NOMO-1 treated with DMSO at 0.1 percent for 48 hours (cell line): Measurements from ENCODE around the gene BLID.

ENCODE experiments used
- DNase-seq: peaks from one replicate; lab custom pipeline; 2025; ENCODE audit not compliant: unreplicated experiment; lab: John Stamatoyannopoulos, UW

BLID gene

DNA sequence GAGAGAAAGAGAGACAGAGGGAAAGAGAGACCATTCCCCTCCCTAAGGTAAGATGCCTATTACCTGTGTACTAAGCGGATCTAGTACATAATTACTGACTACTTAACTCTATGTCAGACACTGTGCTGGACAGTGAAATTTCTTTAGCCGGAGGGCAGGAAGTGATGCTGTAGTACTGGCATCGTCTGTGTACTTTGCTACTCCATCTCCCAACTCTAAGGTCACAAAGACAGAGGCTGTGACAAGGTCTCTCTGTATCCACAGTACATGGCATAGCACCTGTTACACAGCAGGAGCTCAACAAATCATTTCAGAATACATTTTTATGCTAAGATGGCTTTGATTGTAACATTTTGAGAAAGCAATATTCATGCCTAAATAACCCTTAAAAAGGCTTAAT, 9.0 kb downstream of the BLID start:
- no peak for DNase-seq

- DNase-seq: no peak
Observed at GRCh38 chr11:122105044-122105758, 10.8 kb downstream of the BLID start.

- DNase-seq: no peak
Observed at GRCh38 chr11:122104341-122104740, 11.7 kb downstream of the BLID start.

DNA sequence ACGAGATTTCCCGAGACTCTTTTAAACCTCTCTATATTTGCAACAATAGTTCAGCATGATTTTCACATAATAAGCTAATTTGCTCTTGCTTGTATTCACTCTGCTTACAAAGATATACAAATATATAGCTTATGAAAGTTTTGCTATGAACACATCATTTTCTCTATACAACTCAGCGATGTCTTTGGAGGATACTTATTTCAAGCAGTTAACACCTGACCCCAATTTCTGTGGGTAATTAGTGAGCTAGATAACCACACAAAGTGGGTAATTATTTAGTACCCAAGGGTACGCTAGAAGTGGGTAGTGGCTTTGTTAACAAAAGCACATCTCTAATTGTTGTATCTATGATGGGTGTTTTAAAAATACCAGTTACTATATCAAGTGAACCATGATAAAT, 12.3 kb downstream of the BLID start:
- no peak for DNase-seq

DNA sequence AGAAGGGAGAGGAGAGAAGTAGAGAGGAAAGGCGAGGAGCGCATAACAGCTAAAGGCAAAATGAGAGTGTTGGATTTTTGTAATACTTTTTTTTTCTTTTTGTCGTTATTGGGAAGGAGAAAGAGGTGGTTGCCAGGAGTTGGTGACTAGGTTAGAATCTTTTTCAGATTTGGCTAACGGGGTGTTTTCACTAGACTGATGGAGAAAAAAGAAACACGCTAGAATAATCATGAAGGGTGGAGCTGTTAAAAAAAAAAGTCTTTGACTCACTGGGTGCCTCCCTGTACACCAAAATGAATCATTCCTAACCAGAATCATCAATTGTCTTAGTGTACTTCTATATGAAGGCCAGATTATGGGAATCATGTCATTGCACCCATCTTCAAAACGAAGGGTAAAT, 12.7 kb downstream of the BLID start:
- no peak for DNase-seq

DNA sequence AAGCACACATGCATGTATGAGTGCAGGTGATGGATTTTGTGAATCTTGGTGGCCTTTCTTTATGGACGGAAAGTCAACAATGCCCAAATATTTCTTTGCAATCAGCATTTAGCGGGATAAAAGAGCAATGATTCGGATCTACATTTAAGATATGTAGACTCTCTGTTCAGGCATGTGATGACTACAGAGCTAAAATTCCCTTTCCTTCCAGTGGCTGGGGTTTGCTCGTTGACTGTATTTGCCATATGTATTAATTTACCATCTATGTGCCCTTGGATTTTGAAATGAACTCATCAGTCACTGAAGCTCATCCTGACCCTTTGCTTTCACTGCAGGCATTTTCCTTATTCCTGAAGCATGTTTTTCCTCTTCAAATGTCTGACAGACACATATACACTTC, 13.6 kb downstream of the BLID start:
- DNase-seq: no peak

GRCh38 chr11:122101625-122102291, 14.3 kb downstream of the BLID start:
- no peak for DNase-seq

DNA sequence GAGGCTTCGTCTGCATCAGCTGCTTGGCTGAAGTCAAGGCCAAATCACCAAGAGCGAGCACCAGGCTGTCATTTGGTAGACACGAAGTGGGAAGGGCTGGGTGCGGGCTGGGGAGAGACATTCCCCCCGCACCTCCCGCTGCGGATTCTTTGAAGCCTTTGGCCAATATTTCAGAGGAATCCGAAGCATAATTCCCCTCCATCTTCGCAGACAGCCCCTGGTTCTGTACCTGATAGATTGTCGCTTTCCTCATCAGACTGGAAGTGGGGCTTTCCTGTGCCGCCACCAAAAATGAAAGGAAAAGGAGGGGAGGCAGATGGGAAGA, 15.3 kb downstream of the BLID start:
- DNase-seq: no peak

DNA sequence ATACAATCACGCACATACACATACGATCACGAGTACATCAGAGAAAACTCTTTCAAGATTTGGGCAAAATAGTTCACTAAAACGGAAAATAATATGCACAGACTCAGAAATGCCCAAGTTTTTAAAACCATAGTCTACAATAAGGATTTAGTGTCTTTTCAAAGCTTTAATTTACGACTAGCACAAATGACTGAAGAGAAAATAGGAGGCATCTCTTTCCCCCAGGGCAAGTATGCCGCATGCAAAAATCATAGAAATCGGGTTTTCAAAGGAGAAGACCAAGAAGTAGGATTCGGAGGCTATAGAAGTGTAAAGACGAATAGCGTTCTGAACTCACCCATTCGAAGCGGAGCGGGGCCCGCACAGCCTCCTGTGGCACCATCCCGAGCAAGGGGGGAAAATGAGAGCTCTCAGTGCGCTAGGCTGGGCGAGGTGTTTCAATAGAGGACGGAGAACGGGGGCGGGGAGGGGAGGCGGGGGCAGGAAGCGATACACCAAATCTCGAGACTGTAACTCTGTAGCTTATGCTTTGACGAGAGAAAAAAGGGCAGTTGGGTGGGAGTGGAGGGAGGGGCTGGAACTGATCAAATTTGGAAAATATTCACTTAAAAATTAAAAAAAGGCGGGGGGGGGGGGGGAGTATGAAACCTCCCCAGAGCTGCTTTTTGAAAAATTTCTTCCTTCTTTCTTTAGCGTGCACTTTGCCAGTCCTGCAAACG, 15.8 kb downstream of the BLID start:
- DNase-seq: no peak

GRCh38 chr11:122099374-122100036, 16.5 kb downstream of the BLID start:
- no peak for DNase-seq

DNA sequence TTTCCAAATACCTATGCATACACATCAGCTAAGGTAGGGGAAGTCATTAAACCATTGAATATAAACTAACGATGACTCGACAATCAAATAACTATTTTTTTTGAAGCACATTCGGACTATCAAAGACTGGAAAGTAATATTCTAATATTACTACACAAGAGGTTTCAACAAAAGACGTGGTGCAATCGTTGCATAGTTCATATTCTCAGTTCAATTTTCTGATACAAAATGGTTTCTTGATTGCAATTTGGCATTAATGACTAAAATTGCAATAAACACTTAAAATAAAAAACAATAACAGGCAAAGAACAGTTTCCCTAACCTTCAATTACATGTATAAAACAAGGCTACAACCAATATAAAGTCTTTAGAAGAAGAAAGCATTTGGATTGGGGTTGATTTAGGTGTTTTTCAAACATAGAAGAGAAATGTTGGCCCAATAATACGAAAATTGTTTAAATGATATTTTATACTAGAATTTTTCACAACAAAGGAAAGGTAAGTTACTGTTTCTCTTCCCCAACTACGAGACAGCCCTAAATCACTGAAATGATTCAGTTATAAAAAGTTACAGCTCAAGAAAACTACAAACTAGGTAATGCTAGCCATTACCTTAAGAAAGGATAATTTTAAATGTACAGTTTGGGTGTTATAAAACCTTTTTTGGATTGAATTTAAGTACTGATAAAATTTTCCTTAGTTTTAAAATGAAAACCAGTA, 17.6 kb downstream of the BLID start:
- DNase-seq: no peak

- no peak for DNase-seq
Observed at GRCh38 chr11:122097419-122098001, 18.5 kb downstream of the BLID start.

GRCh38 chr11:122096272-122097112, 19.5 kb downstream of the BLID start:
- no peak for DNase-seq

DNA sequence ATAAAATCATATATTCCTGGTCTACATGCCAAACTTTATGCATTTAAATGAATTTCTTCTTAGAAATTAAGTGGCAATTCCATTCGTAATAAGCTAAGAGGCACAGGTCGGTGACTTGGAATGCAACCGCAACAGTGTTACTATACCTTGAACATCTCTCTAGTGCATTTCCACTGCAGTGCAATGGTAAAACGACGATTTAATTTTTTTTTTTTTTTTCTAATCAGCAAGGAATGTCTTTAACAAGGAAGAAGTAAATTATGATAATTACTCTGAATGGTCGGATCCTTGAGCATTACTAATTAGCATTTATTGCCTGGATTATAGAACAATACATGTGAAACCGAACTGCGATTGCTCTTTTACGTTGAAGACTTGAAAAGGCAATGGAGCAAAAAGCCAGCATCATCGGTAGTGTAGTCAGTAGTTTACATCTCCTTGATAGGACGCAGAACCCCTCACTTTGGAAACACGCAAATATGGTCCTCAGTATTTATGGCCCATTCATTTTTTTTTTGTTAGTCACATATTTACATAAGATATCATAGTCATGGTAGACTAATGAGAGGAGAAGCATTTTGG, 20.2 kb downstream of the BLID start:
- DNase-seq: no peak

DNA sequence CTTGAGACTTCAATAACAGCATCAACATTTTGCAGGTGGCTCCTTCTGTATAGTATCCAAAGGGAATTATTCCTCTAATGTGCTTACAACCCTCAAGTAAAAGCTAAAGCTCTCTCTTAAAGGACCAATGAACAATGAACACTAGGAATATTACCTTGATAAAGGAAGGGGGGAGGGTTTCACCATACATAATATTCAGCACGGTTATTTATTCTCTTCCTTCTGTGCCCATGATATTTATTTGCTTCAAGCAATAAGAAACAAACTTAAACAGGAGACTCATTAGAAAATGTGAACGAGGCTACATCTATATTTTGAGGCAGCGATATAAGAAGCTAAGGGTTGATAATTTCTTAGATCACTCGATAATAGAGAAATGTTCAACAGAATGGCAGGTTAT, 21.2 kb downstream of the BLID start:
- no peak for DNase-seq

DNA sequence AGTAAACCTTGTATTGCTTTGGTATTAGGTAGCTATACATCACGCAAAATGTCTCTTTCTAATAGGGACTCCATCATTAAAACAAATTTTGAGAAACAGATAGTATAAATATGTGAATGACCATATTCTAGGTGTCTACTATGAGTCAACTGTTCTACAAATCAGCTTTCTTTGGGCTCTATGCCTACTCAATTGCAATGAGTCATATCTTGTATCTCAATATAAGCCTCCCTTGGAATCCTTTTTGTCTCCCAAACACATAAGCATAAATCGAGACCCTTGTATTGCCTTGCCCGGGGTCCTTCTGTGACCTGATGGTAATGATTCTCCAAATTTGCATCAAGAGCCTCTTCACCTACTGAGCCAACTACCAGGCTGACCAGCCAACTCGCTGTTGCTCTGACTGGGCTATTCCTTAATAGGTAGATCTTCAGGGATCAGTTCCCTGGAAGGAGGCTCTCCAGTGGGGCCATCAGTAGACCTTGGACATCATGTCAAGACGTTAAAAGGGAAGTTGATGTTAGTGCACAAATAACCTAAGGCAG, 22.2 kb downstream of the BLID start:
- no peak for DNase-seq

- no peak for DNase-seq
Observed at GRCh38 chr11:122091835-122092234, 24.2 kb downstream of the BLID start.

GRCh38 chr11:122089111-122089510, 26.9 kb downstream of the BLID start:
- no peak for DNase-seq

- DNase-seq: no peak
Observed at GRCh38 chr11:122085712-122086111, 30.3 kb downstream of the BLID start.
